Gastrocnemius medialis (tissue), 4 donors: Measurements from ENCODE around the gene PRDM16. TPM values are rescaled to one million over a fixed set of nuclear protein-coding genes. Genes with fewer than 3 reads are reported as not detected.

Source experiments
- ATAC-seq, 2 donors: fragments of 150-250 bp; one replicate each; pipeline ENCODE4 v1.9.1; 2016
- DNase-seq, 2 donors: peaks; one replicate each; pipeline ENCODE4 v3.0.0-alpha.2; 2019
- H3K27ac ChIP-seq, 4 donors: fragments of 200-600 bp; sonication (generic); 1 replicate in 1 of 4; 2 replicates in 3 of 4; pipeline ENCODE4 v1.5.1; 2016 to 2018; ENCODE audit warnings: mild to moderate bottlenecking in 2 of 4, moderate library complexity in 1 of 4
- H3K27me3 ChIP-seq, 3 donors: fragments of 200-600 bp; sonication (generic) in 2 of 3; 1 replicate in 1 of 3; 2 replicates in 2 of 3; pipeline versions ENCODE4 v1.5.1 to v1.6.0; 2016 to 2019; ENCODE audit warnings: mild to moderate bottlenecking in 1 of 3, moderate library complexity in 1 of 3
- H3K36me3 ChIP-seq, 2 donors: fragments of 200-600 bp; sonication (generic) in 1 of 2; one replicate each; pipeline ENCODE4 v1.5.1; 2017 to 2018
- H3K4me1 ChIP-seq, 2 donors: fragments of 200-600 bp; sonication (generic) in 1 of 2; one replicate each; pipeline ENCODE4 v1.5.1; 2016 to 2017; ENCODE audit warnings: mild to moderate bottlenecking in 2 of 2
- H3K4me3 ChIP-seq, 4 donors: fragments of 200-600 bp; sonication (generic) in 3 of 4; 1 replicate in 1 of 4; 2 replicates in 3 of 4; pipeline ENCODE4 v1.5.1; 2016 to 2019; ENCODE audit warnings: mild to moderate bottlenecking in 2 of 4
- H3K9me3 ChIP-seq, 3 donors: fragments of 200-600 bp; sonication (generic) in 2 of 3; 1 replicate in 1 of 3; 2 replicates in 2 of 3; pipeline ENCODE4 v1.5.1; 2016 to 2019
- CTCF ChIP-seq, 5 experiments: fragments of 450-650 bp in 3 of 5; fragments of 200-600 bp in 2 of 5; sonication (generic) in 2 of 5; IDR thresholded peaks in 4 of 5; conservative IDR thresholded peaks in 1 of 5; 1 replicate in 4 of 5; 2 replicates in 1 of 5; pipeline ENCODE4 v1.5.1; 2016 to 2019; ENCODE audit warnings: antibody characterized with exemption in 5 of 5, mild to moderate bottlenecking in 3 of 5, moderate library complexity in 3 of 5
- POLR2A ChIP-seq, 2 donors: fragments of 450-650 bp; IDR thresholded peaks; one replicate each; pipeline ENCODE4 v1.6.1; 2017; ENCODE audit warnings: antibody characterized with exemption in 2 of 2, mild to moderate bottlenecking in 2 of 2, moderate library complexity in 2 of 2
- in situ Hi-C, 4 donors: fragments of 200-750 bp; cut with MboI; loops; one replicate each; pipeline versions ENCODE4 v1.15.0 to v1.8.0; 2017; ENCODE audit warnings: low sequenced_read_pairs in 4 of 4
- intact Hi-C: fragments of 100-400 bp; cut with DNase I; formaldehyde crosslinking; loops from one replicate; pipeline ENCODE4 v1.15.1; 2023; ENCODE audit warnings: low total_unique reads
- total RNA-seq, 4 donors: library from RNA; depleted of rRNA; stranded (reverse); fragments of >200 nt; gene quantifications; one replicate each; pipeline versions ENCODE4 v1.1.0 to v1.2.3, GENCODE V29; 2016

The PRDM16 gene
- total RNA-seq, 4 donors from 2014 or later: 0.03 to 0.19 (median 0.17) TPM

- H3K9me3 ChIP-seq: no peaks in the 10 kb centered on the region
- intact Hi-C loops: no loop called here
- in situ Hi-C loops: no loop called here
These were observed 105.7 kb downstream of the PRDM16 start for GRCh38 chr1:3174487-3175247.

GRCh38 chr1:3175486-3175885 is 106.5 kb downstream of the PRDM16 start:
- DNase-seq (no peak), ATAC-seq (no peak)
- Histone ChIP-seq H3K27me3 (no peaks in the 10 kb centered on the region), H3K27ac (peak overlapping the region; percentile 2 to 42 (median 38)), H3K4me1 (peaks cover 22 to 27% of the 10 kb centered on the region in 2 donors), H3K36me3 (no peaks in the 10 kb centered on the region), H3K9me3 (no peaks in the 10 kb centered on the region), H3K4me3 (no peak overlapping the region)
- in situ Hi-C loops (no loop called here), intact Hi-C loops (no loop called here)
- TF ChIP-seq CTCF (IDR thresholded peaks at IDR 0.05 in 4 of 5, conservative IDR thresholded peaks at IDR 0.05 in 1 of 5): no peak
- TF ChIP-seq POLR2A (IDR thresholded peaks at IDR 0.05): no peak

More at GRCh38 chr1:3174487-3175247, 105.7 kb downstream of the PRDM16 start:
- H3K4me3 ChIP-seq: peak overlapping the region in 1 of 4 donors; percentile 22
- peaks cover 27 to 32% of the 10 kb centered on the region in 2 donors for H3K4me1 ChIP-seq
- TF ChIP-seq POLR2A (IDR thresholded peaks at IDR 0.05) (no peak), CTCF (IDR thresholded peaks at IDR 0.05 in 4 of 5, conservative IDR thresholded peaks at IDR 0.05 in 1 of 5) (no peak)
- ATAC-seq: peak; percentile 66 to 74
- H3K27ac ChIP-seq: peak overlapping the region; percentile 35 to 42 (median 42)
- H3K36me3 ChIP-seq: no peaks in the 10 kb centered on the region
- peak; percentile 53 to 57 for DNase-seq
- H3K27me3 ChIP-seq: no peaks in the 10 kb centered on the region

GRCh38 chr1:3176028-3176427 is 107.0 kb downstream of the PRDM16 start:
- Histone ChIP-seq H3K4me1 (peaks cover 19 to 21% of the 10 kb centered on the region in 2 donors), H3K4me3 (no peak overlapping the region), H3K9me3 (no peaks in the 10 kb centered on the region), H3K27ac (no peak overlapping the region), H3K27me3 (no peaks in the 10 kb centered on the region), H3K36me3 (no peaks in the 10 kb centered on the region)
- intact Hi-C loops: no loop called here
- TF ChIP-seq POLR2A (IDR thresholded peaks at IDR 0.05) (no peak), CTCF (IDR thresholded peaks at IDR 0.05 in 4 of 5, conservative IDR thresholded peaks at IDR 0.05 in 1 of 5) (no peak)
- no peak for DNase-seq
- in situ Hi-C loops: no loop called here
- no peak for ATAC-seq

GRCh38 chr1:3176820-3177219 is 107.8 kb downstream of the PRDM16 start:
- ATAC-seq (no peak), DNase-seq (no peak)
- intact Hi-C loops (no loop called here), in situ Hi-C loops (no loop called here)
- no peak overlapping the region for H3K4me3 ChIP-seq
- no peaks in the 10 kb centered on the region for H3K36me3 ChIP-seq
- TF ChIP-seq POLR2A (IDR thresholded peaks at IDR 0.05) (no peak), CTCF (IDR thresholded peaks at IDR 0.05 in 4 of 5, conservative IDR thresholded peaks at IDR 0.05 in 1 of 5) (no peak)
- H3K9me3 ChIP-seq: no peaks in the 10 kb centered on the region
- peaks cover 12 to 13% of the 10 kb centered on the region in 2 donors for H3K4me1 ChIP-seq
- no peaks in the 10 kb centered on the region for H3K27me3 ChIP-seq
- H3K27ac ChIP-seq: no peak overlapping the region
